Muscle layer of duodenum (tissue), 2 donors: ENCODE results near the gene VGLL3.

ENCODE experiments used
- H3K27ac ChIP-seq: one replicate; pipeline ENCODE4 v1.7.0; 2013; ENCODE audit warnings: mild to moderate bottlenecking, low read length
- H3K27me3 ChIP-seq: one replicate; pipeline ENCODE4 v1.7.0; 2013; ENCODE audit warnings: low read depth, mild to moderate bottlenecking, control low read depth, low read length
- H3K36me3 ChIP-seq, 2 donors: one replicate each; pipeline ENCODE4 v1.7.0; 2013; ENCODE audit warnings: low read length in 2 of 2, control low read depth in 1 of 2, mild to moderate bottlenecking in 1 of 2; ENCODE audit not compliant: insufficient read depth in 2 of 2, control insufficient read depth in 1 of 2
- H3K4me1 ChIP-seq, 2 donors: one replicate each; pipeline ENCODE4 v1.7.0; 2013; ENCODE audit warnings: low read length in 2 of 2, mild to moderate bottlenecking in 2 of 2, control low read depth in 1 of 2, moderate library complexity in 1 of 2; ENCODE audit not compliant: insufficient read depth in 2 of 2, control insufficient read depth in 1 of 2
- H3K4me3 ChIP-seq, 2 donors: one replicate each; pipeline ENCODE4 v1.7.0; 2013; ENCODE audit warnings: low read length in 2 of 2, low read depth in 1 of 2, mild to moderate bottlenecking in 1 of 2
- H3K9me3 ChIP-seq, 2 donors: one replicate each; pipeline ENCODE4 v1.7.0; 2013; ENCODE audit warnings: low read length in 2 of 2, control low read depth in 1 of 2, mild to moderate bottlenecking in 1 of 2; ENCODE audit not compliant: control insufficient read depth in 1 of 2
- donor health status: healthy.

VGLL3 gene

GRCh38 chr3:86948822-86949221 lies 42.1 kb downstream of the VGLL3 start:
- no peak overlapping the region for H3K27ac ChIP-seq

GRCh38 chr3:86942206-86942605 lies 48.7 kb downstream of the VGLL3 start:
- H3K4me1 ChIP-seq = peaks cover 5 to 7% of the 10 kb centered on the region in 2 donors
- H3K27me3 ChIP-seq = no peaks in the 10 kb centered on the region
- H3K4me3 ChIP-seq = no peak overlapping the region
- H3K9me3 ChIP-seq = no peaks in the 10 kb centered on the region
- no peaks in the 10 kb centered on the region for H3K36me3 ChIP-seq
- no peak overlapping the region for H3K27ac ChIP-seq

More at GRCh38 chr3:86948822-86949221, 42.1 kb downstream of the VGLL3 start:
- H3K27me3 ChIP-seq = no peaks in the 10 kb centered on the region
- no peaks in the 10 kb centered on the region for H3K9me3 ChIP-seq
- no peak overlapping the region for H3K4me3 ChIP-seq
- no peaks in the 10 kb centered on the region for H3K4me1 ChIP-seq
- no peaks in the 10 kb centered on the region for H3K36me3 ChIP-seq

- H3K27ac ChIP-seq = peak overlapping the region; percentile 21
Observed at GRCh38 chr3:86938416-86939105, 52.4 kb downstream of the VGLL3 start.

GRCh38 chr3:86937306-86937791 lies 53.6 kb downstream of the VGLL3 start:
- no peak overlapping the region for H3K4me3 ChIP-seq

More at GRCh38 chr3:86938416-86939105, 52.4 kb downstream of the VGLL3 start:
- H3K4me1 ChIP-seq = peaks cover 5 to 7% of the 10 kb centered on the region in 2 donors
- H3K36me3 ChIP-seq = no peaks in the 10 kb centered on the region
- H3K27me3 ChIP-seq = no peaks in the 10 kb centered on the region
- H3K4me3 ChIP-seq = no peak overlapping the region
- no peaks in the 10 kb centered on the region for H3K9me3 ChIP-seq

GRCh38 chr3:86934851-86935250 lies 56.1 kb downstream of the VGLL3 start:
- H3K4me3 ChIP-seq = no peak overlapping the region
- no peak overlapping the region for H3K27ac ChIP-seq
- H3K4me1 ChIP-seq = peaks cover 5 to 7% of the 10 kb centered on the region in 2 donors
- no peaks in the 10 kb centered on the region for H3K27me3 ChIP-seq
- H3K9me3 ChIP-seq = no peaks in the 10 kb centered on the region
- H3K36me3 ChIP-seq = no peaks in the 10 kb centered on the region

More at GRCh38 chr3:86937306-86937791, 53.6 kb downstream of the VGLL3 start:
- H3K27ac ChIP-seq = peak overlapping the region; percentile 45
- H3K27me3 ChIP-seq = no peaks in the 10 kb centered on the region
- no peaks in the 10 kb centered on the region for H3K36me3 ChIP-seq
- peaks cover 5 to 7% of the 10 kb centered on the region in 2 donors for H3K4me1 ChIP-seq
- no peaks in the 10 kb centered on the region for H3K9me3 ChIP-seq

- Histone ChIP-seq H3K27ac (no peak overlapping the region), H3K27me3 (no peaks in the 10 kb centered on the region), H3K4me3 (no peak overlapping the region), H3K4me1 (no peaks in the 10 kb centered on the region), H3K36me3 (no peaks in the 10 kb centered on the region), H3K9me3 (no peaks in the 10 kb centered on the region)
Observed at GRCh38 chr3:86930831-86931230, 60.1 kb downstream of the VGLL3 start.

- Histone ChIP-seq H3K27ac (no peak overlapping the region), H3K4me1 (no peaks in the 10 kb centered on the region), H3K27me3 (no peaks in the 10 kb centered on the region), H3K36me3 (no peaks in the 10 kb centered on the region), H3K4me3 (no peak overlapping the region), H3K9me3 (no peaks in the 10 kb centered on the region)
Observed at GRCh38 chr3:86930181-86930580, 60.8 kb downstream of the VGLL3 start.

- Histone ChIP-seq H3K27ac (no peak overlapping the region), H3K4me1 (no peaks in the 10 kb centered on the region), H3K36me3 (no peaks in the 10 kb centered on the region)
Observed at GRCh38 chr3:86929046-86929445, 61.9 kb downstream of the VGLL3 start.

GRCh38 chr3:86923071-86923491 lies 67.9 kb downstream of the VGLL3 start:
- Histone ChIP-seq H3K4me3 (no peak overlapping the region), H3K4me1 (no peaks in the 10 kb centered on the region), H3K27me3 (no peaks in the 10 kb centered on the region), H3K9me3 (no peaks in the 10 kb centered on the region), H3K27ac (no peak overlapping the region), H3K36me3 (no peaks in the 10 kb centered on the region)

More at GRCh38 chr3:86929046-86929445, 61.9 kb downstream of the VGLL3 start:
- H3K9me3 ChIP-seq = no peaks in the 10 kb centered on the region
- no peak overlapping the region for H3K4me3 ChIP-seq
- H3K27me3 ChIP-seq = no peaks in the 10 kb centered on the region

- Histone ChIP-seq H3K36me3 (no peaks in the 10 kb centered on the region), H3K27ac (no peak overlapping the region), H3K4me3 (no peak overlapping the region), H3K9me3 (no peaks in the 10 kb centered on the region), H3K4me1 (no peaks in the 10 kb centered on the region), H3K27me3 (no peaks in the 10 kb centered on the region)
Observed at GRCh38 chr3:86921971-86922680, 68.8 kb downstream of the VGLL3 start.

- no peaks in the 10 kb centered on the region for H3K36me3 ChIP-seq
- H3K27me3 ChIP-seq = no peaks in the 10 kb centered on the region
- H3K27ac ChIP-seq = no peak overlapping the region
- H3K4me1 ChIP-seq = no peaks in the 10 kb centered on the region
- no peak overlapping the region for H3K4me3 ChIP-seq
- H3K9me3 ChIP-seq = no peaks in the 10 kb centered on the region
Observed at GRCh38 chr3:86914670-86915069, 76.3 kb downstream of the VGLL3 start.
